Tibial nerve (tissue), 3 donors: ENCODE results near the gene ESYT3.

Source experiments
- POLR2A ChIP-seq, 2 donors: fragments of 450-650 bp; IDR thresholded peaks; one replicate each; pipeline ENCODE4 v1.6.1; 2017; ENCODE audit warnings: antibody characterized with exemption in 2 of 2, mild to moderate bottlenecking in 2 of 2, moderate library complexity in 2 of 2
- TF ChIP-seq, protein P1 (sequence below), 5 experiments: fragments of 200-600 bp in 3 of 5; fragments of 450-650 bp in 2 of 5; sonication (generic) in 3 of 5; IDR thresholded peaks; one replicate each; pipeline ENCODE4 v1.5.1; 2016 to 2019; ENCODE audit warnings: antibody characterized with exemption in 5 of 5, mild to moderate bottlenecking in 3 of 5, moderate library complexity in 2 of 5

DNA sequence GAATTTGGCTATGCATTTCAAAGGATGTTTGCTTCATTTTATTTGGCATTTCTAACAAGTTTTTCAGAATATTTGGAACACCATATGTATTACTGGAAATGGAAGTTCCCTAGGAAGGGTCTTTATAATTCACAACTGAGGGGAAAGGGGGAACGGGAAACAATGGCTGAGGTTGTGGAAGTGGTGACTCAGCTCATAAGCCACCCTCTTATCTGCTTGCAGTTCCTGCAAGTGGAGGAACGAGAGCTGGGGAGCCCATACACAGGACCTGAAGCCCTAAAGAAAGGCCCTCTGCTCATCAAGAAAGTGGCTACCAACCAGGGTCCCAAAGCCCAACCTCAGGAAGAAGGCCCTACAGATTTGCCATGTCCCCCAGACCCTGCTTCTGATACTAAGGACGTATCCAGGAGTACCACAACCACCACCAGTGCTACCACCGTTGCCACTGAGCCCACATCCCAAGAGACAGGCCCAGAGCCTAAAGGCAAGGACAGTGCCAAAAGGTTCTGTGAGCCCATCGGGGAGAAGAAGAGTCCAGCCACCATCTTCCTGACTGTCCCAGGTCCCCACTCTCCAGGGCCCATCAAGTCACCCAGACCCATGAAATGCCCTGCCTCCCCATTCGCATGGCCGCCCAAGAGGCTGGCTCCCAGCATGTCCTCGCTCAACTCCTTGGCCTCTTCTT, 37.9 kb downstream of the ESYT3 start:
- TF ChIP-seq, protein P1, sequence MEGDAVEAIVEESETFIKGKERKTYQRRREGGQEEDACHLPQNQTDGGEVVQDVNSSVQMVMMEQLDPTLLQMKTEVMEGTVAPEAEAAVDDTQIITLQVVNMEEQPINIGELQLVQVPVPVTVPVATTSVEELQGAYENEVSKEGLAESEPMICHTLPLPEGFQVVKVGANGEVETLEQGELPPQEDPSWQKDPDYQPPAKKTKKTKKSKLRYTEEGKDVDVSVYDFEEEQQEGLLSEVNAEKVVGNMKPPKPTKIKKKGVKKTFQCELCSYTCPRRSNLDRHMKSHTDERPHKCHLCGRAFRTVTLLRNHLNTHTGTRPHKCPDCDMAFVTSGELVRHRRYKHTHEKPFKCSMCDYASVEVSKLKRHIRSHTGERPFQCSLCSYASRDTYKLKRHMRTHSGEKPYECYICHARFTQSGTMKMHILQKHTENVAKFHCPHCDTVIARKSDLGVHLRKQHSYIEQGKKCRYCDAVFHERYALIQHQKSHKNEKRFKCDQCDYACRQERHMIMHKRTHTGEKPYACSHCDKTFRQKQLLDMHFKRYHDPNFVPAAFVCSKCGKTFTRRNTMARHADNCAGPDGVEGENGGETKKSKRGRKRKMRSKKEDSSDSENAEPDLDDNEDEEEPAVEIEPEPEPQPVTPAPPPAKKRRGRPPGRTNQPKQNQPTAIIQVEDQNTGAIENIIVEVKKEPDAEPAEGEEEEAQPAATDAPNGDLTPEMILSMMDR (IDR thresholded peaks at IDR 0.05), result no peak
- no peak for TF ChIP-seq POLR2A (IDR thresholded peaks at IDR 0.05)
